H9 (cell line): Measurements from ENCODE around the gene LAYN. TPM values are rescaled to one million over a fixed set of nuclear protein-coding genes. Genes with fewer than 3 reads are reported as not detected.

Experiments
- DNase-seq: peaks from one replicate; pipeline ENCODE4 v3.0.0-alpha.2; 2017
- H2AFZ ChIP-seq: one replicate; pipeline ENCODE4 v1.6.1; 2013; ENCODE audit warnings: mild to moderate bottlenecking, low read length, control low read depth, moderate library complexity
- H2AK5ac ChIP-seq: 2 replicates; pipeline ENCODE4 v1.6.1; 2013; ENCODE audit warnings: low read length, control low read depth, mixed read lengths; ENCODE audit not compliant: insufficient read length
- H2BK120ac ChIP-seq: one replicate; pipeline ENCODE4 v1.6.1; 2013; ENCODE audit warnings: low read depth, mild to moderate bottlenecking, low read length, control low read depth, inconsistent platforms; ENCODE audit not compliant: poor library complexity, severe bottlenecking
- H2BK12ac ChIP-seq: 2 replicates; pipeline ENCODE4 v1.6.1; 2013; ENCODE audit warnings: low read length, control low read depth, mixed read lengths, low read depth; ENCODE audit not compliant: insufficient read length
- H2BK15ac ChIP-seq: 2 replicates; pipeline ENCODE4 v1.6.1; 2013; ENCODE audit warnings: low read depth, low read length, control low read depth
- H2BK20ac ChIP-seq: one replicate; pipeline ENCODE4 v1.6.1; 2013; ENCODE audit warnings: low read depth, mild to moderate bottlenecking, low read length, control low read depth, inconsistent platforms; ENCODE audit not compliant: poor library complexity, severe bottlenecking
- H2BK5ac ChIP-seq: 2 replicates; pipeline ENCODE4 v1.6.1; 2013; ENCODE audit warnings: low read length, control low read depth, mixed read lengths; ENCODE audit not compliant: insufficient read length
- H3K14ac ChIP-seq: 2 replicates; pipeline ENCODE4 v1.6.1; 2013; ENCODE audit warnings: low read length, control low read depth; ENCODE audit not compliant: insufficient read depth
- H3K18ac ChIP-seq: 2 replicates; pipeline ENCODE4 v1.6.1; 2013; ENCODE audit warnings: low read depth, mild to moderate bottlenecking, mixed read lengths, low read length, control low read depth; ENCODE audit not compliant: insufficient read length
- H3K23ac ChIP-seq: 2 replicates; pipeline ENCODE4 v1.6.1; 2013; ENCODE audit warnings: low read length, control low read depth, mixed read lengths, low read depth; ENCODE audit not compliant: insufficient read length
- H3K23me2 ChIP-seq: 2 replicates; pipeline ENCODE4 v1.6.1; 2013; ENCODE audit warnings: low read depth, mild to moderate bottlenecking, mixed read lengths, low read length, control low read depth; ENCODE audit not compliant: insufficient read length, poor library complexity, severe bottlenecking
- H3K27ac ChIP-seq: 2 replicates; pipeline ENCODE4 v1.5.1; 2013; ENCODE audit warnings: low read length, control low read depth, mixed read lengths, low read depth; ENCODE audit not compliant: insufficient read length
- H3K27me3 ChIP-seq: 2 replicates; pipeline ENCODE4 v1.6.1; 2013; ENCODE audit warnings: low read length, control low read depth, inconsistent platforms; ENCODE audit not compliant: insufficient read depth
- H3K4ac ChIP-seq: 2 replicates; pipeline ENCODE4 v1.6.1; 2013; ENCODE audit warnings: low read depth, mild to moderate bottlenecking, control low read depth, inconsistent platforms, low read length, moderate library complexity
- H3K4me1 ChIP-seq: 2 replicates; pipeline ENCODE4 v1.6.1; 2013; ENCODE audit warnings: low read length, control low read depth, inconsistent platforms; ENCODE audit not compliant: insufficient read depth
- H3K4me2 ChIP-seq: 2 replicates; pipeline ENCODE4 v1.6.1; 2013; ENCODE audit warnings: low read length, control low read depth, mixed read lengths; ENCODE audit not compliant: insufficient read length, insufficient read depth
- H3K56ac ChIP-seq: 2 replicates; pipeline ENCODE4 v1.6.1; 2013; ENCODE audit warnings: low read depth, mild to moderate bottlenecking, mixed read lengths, low read length, control low read depth; ENCODE audit not compliant: insufficient read length
- H3K79me1 ChIP-seq: 2 replicates; pipeline ENCODE4 v1.6.1; 2013; ENCODE audit warnings: low read depth, mild to moderate bottlenecking, moderate library complexity, low read length, control low read depth, inconsistent platforms; ENCODE audit not compliant: insufficient read depth, poor library complexity, severe bottlenecking
- H3K79me2 ChIP-seq: 2 replicates; pipeline ENCODE4 v1.6.1; 2013; ENCODE audit warnings: low read length, control low read depth, inconsistent platforms; ENCODE audit not compliant: insufficient read depth
- H3K9ac ChIP-seq: 2 replicates; pipeline ENCODE4 v1.6.1; 2013; ENCODE audit warnings: low read length, control low read depth, mixed read lengths; ENCODE audit not compliant: insufficient read length; ENCODE audit errors: extremely low read depth
- H3K9me3 ChIP-seq: one replicate; pipeline ENCODE4 v1.6.1; 2013; ENCODE audit warnings: low read depth, low read length, inconsistent platforms; ENCODE audit not compliant: control insufficient read depth
- H3T11ph ChIP-seq: one replicate; pipeline ENCODE4 v1.6.1; 2013; ENCODE audit warnings: mild to moderate bottlenecking, low read length, control low read depth, inconsistent platforms
- H4K20me1 ChIP-seq: one replicate; pipeline ENCODE4 v1.6.1; 2013; ENCODE audit not compliant: control insufficient read depth, insufficient read length, insufficient read depth
- H4K5ac ChIP-seq: 2 replicates; pipeline ENCODE4 v1.6.1; 2013; ENCODE audit warnings: low read depth, mild to moderate bottlenecking, mixed read lengths, low read length, control low read depth; ENCODE audit not compliant: insufficient read length
- H4K8ac ChIP-seq: replicated peaks from 2 replicates; pipeline ENCODE4 v1.6.1; 2013; ENCODE audit warnings: low read length, control low read depth, mixed read lengths, low read depth; ENCODE audit not compliant: insufficient read length
- H4K91ac ChIP-seq: 2 replicates; pipeline ENCODE4 v1.6.1; 2013; ENCODE audit warnings: low read depth, mild to moderate bottlenecking, moderate library complexity, mixed read lengths, low read length, control low read depth; ENCODE audit not compliant: insufficient read length
- H3K27ac Mint-ChIP-seq, 3 experiments: 2 replicates in 2 of 3; 3 replicates in 1 of 3; pipeline ENCODE4 v1.8.0; 2020 to 2021; ENCODE audit warnings: mixed read lengths in 3 of 3, mild to moderate bottlenecking in 1 of 3, moderate library complexity in 1 of 3
- H3K27me3 Mint-ChIP-seq: 2 replicates; pipeline ENCODE4 v1.8.0; 2021; ENCODE audit warnings: low read depth, mild to moderate bottlenecking, moderate library complexity, mixed read lengths
- H3K36me3 Mint-ChIP-seq, 3 experiments: 2 replicates in 2 of 3; 3 replicates in 1 of 3; pipeline ENCODE4 v1.8.0; 2020 to 2021; ENCODE audit warnings: low read depth in 3 of 3, mixed read lengths in 3 of 3; ENCODE audit not compliant: insufficient read depth in 1 of 3
- H3K4me1 Mint-ChIP-seq, 2 experiments: 2 replicates each; pipeline ENCODE4 v1.8.0; 2020; ENCODE audit warnings: mixed read lengths in 2 of 2
- H3K4me3 Mint-ChIP-seq, 2 experiments: 2 replicates in 1 of 2; 3 replicates in 1 of 2; pipeline ENCODE4 v1.8.0; 2020 to 2021; ENCODE audit warnings: mild to moderate bottlenecking in 2 of 2, mixed read lengths in 2 of 2, moderate library complexity in 1 of 2
- H3K9me3 Mint-ChIP-seq, 2 experiments: 2 replicates in 1 of 2; 3 replicates in 1 of 2; pipeline ENCODE4 v1.8.0; 2020; ENCODE audit warnings: mild to moderate bottlenecking in 2 of 2, mixed read lengths in 2 of 2, moderate library complexity in 1 of 2
- WGBS: extraction: QIAGEN DNeasy Blood & Tissue Kit; methylation state at CpG from one replicate; pipeline ENCODE4 v1.1.7; 2013; ENCODE audit warnings: missing lambda C conversion rate, low lambda C conversion rate, mixed read lengths; ENCODE audit not compliant: insufficient read length; ENCODE audit errors: extremely low coverage; 5-methylcytosine and 5-hydroxymethylcytosine counted together
- total RNA-seq: library from RNA; stranded (reverse); gene quantifications from 2 replicates; pipeline ENCODE4 v1.2.1, GENCODE V29; 2021
- TF ChIP-seq, protein P1 (sequence below): fragments of 200-600 bp; sonication (generic); conservative IDR thresholded peaks from 3 replicates; pipeline ENCODE4 v1.8.0; 2021; ENCODE audit warnings: antibody characterized with exemption, mild to moderate bottlenecking

Gene LAYN
- total RNA-seq, 1 experiment from 2014 or later = 3.1 TPM

DNA sequence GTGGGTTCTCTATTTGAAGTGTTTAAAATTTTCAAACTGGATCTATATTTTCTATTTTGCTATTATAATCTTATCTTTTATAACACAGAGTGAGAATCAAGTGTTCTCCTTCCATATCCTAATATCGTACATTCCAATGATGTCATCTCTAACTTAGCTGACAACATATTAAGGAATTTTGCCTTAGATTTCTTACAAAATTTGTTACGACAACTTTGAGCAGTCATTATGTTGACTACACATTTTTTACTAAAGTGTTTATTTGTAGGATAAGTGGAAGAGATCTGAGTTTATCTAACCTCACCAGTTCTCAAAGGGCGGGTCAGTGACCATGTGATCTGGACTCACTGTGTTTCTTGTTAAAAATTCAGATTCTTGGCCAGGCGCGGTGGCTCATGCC lies 41.0 kb upstream of the LAYN start:
- Histone ChIP-seq H3K23ac (no peak overlapping the region), H4K8ac (no peak overlapping the region), H3K9me3 (no peaks in the 10 kb centered on the region), H3K4me2 (no peak overlapping the region), H2AK5ac (no peak overlapping the region), H2BK5ac (no peak overlapping the region), H3K4me1 (no peaks in the 10 kb centered on the region; the same call in 1 of the 2 replicates), H3T11ph (no peak overlapping the region), H3K79me2 (no peaks in the 10 kb centered on the region), H3K79me1 (no peaks in the 10 kb centered on the region), H4K20me1 (no peaks in the 10 kb centered on the region), H3K56ac (no peak overlapping the region), H3K9ac (no peak overlapping the region), H2AFZ (no peak overlapping the region), H2BK20ac (no peak overlapping the region), H4K5ac (no peak overlapping the region), H2BK120ac (no peak overlapping the region), H3K27ac (no peak overlapping the region), H2BK12ac (no peak overlapping the region), H3K14ac (no peak overlapping the region), H3K23me2 (no peaks in the 10 kb centered on the region), H3K18ac (no peak overlapping the region), H2BK15ac (no peak overlapping the region), H4K91ac (no peak overlapping the region), H3K27me3 (no peaks in the 10 kb centered on the region), H3K4ac (no peak overlapping the region)
- Mint-ChIP-seq H3K9me3 (no peaks in the 10 kb centered on the region; a peak in 1 of 5 replicates), H3K36me3 (no peaks in the 10 kb centered on the region), H3K27me3 (peaks cover 10% of the 10 kb centered on the region), H3K4me1 (peaks cover 16 to 19% of the 10 kb centered on the region in 2 experiments), H3K27ac (no peak overlapping the region), H3K4me3 (no peak overlapping the region)
- TF ChIP-seq, protein P1, sequence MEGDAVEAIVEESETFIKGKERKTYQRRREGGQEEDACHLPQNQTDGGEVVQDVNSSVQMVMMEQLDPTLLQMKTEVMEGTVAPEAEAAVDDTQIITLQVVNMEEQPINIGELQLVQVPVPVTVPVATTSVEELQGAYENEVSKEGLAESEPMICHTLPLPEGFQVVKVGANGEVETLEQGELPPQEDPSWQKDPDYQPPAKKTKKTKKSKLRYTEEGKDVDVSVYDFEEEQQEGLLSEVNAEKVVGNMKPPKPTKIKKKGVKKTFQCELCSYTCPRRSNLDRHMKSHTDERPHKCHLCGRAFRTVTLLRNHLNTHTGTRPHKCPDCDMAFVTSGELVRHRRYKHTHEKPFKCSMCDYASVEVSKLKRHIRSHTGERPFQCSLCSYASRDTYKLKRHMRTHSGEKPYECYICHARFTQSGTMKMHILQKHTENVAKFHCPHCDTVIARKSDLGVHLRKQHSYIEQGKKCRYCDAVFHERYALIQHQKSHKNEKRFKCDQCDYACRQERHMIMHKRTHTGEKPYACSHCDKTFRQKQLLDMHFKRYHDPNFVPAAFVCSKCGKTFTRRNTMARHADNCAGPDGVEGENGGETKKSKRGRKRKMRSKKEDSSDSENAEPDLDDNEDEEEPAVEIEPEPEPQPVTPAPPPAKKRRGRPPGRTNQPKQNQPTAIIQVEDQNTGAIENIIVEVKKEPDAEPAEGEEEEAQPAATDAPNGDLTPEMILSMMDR = no peak
- no peak for DNase-seq
- WGBS = no CpG with 5 or more reads among the region's 5 CpGs
